NCI-H460 (cell line): ENCODE results near the gene PARP3. TPM values are rescaled to one million over a fixed set of nuclear protein-coding genes. Genes with fewer than 3 reads are reported as not detected.

ENCODE experiments used
- DNase-seq: peaks from one replicate; pipeline ENCODE4 v3.0.0-alpha.2; 2016; ENCODE audit warnings: low read depth; ENCODE audit errors: extremely low read depth
- total RNA-seq: library from RNA; depleted of rRNA; stranded (reverse); fragments of >200 nt; shearing (Covaris generic); gene quantifications from 2 replicates; pipeline ENCODE4 v1.2.3, GENCODE V29; 2014

The PARP3 gene
- total RNA-seq, 1 experiment from 2014 or later = 15.5 TPM

DNA sequence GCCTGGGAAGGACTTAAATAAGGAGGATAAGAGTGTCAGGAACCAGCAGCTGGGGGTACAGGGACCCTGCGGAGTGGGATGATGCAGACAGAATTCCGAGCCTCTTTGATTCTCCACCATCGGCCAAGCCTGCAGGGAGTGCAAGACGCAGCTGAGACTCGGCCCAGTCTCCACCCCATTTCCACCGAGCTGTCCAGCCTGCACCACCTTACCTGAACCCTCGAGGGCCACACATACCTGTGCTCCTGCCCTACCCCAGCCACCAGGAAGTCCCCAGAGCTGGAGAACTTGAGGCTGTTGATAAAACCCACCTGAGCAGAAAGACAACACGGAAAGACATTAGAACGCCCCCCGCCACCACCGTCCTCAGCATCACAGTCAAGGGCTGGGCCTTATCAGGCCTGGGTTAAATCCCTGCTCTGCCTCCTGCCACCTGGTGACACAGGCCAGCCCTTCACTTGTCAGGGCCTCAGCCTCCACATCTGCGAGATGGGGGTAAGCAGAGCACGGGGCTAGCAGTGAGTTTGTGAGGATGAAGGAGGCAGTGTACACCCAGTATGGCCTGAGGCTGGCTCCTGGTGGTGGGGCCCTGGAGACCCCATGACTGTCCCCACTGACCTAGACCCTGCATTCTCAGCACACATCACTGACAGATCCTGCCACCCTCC, 8.6 kb upstream of the PARP3 start:
- DNase-seq = no peak

DNA sequence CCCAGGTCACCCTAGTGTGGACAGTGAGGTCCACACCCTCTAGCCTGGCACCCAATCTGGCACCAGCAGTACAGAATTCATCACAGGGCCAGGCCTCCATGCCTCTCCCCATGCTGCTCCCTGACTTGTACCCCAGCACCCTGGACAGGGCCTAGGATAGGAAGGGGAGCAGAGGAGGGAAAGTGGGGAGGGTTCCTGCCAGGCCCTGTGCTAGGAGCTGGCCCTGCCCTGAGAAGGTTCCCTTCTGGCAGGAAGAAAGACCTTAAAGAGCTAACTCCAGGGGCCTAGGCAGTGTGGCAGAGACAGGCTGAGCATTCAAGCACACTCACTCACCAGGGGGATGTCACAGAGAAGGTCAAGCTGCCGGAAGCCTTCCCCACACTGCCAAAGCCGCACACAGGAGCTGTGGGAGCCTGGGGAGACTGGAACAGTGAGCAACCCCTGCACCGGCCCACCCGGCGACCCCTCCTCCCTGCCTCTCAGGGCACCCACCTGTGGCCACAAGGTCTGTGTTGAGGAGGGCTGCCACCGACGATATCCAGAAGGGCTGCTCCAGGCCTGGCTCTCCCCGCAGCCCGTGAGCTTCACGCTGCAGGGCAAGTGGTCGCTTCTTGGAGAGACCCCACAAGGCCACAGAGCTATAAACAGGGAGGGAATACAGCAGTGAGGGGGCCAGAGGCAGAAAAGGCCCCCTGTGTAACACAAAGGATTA, 7.9 kb upstream of the PARP3 start:
- DNase-seq = no peak

DNA sequence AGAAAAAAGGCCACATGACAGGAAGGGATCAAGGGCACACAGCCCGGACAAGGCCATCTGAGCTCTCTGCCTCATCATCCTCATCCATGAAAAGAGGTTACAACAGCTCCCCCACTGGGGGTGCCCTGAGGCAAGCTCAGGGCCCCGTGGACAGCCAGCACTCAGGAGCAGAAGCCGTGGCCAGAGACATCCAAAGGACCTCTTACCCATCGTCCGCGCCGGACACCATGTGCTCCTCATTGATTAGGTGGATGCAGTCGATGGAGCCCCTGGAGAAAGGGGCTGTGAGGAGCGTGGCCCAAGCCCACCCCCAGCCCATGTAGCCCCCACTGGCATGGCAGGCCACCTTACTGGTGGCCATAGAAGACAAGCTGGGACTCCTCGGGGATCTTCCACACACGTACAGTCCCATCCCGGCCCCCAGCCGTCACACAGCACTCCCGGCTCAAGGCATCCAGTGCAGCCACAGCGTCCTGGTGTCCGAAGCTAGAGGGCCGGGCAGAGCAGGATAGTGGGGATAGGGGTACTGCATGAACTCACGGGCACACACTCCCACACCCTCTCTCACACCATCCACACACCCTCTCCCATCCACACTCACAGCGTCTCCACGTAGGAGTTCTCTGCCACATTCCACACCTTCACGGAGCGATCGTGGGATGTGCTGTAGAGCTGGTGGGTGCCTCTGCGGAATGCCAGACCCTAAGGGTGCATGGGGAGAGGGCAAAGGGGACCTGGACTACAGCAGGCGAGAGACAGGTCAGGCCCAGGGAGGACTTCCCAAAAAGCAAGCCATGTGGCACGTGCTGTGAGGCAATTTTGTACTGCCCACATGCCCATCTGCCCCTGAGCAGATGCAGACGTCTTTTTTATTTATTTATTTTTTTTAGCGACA, 6.9 kb upstream of the PARP3 start:
- DNase-seq = no peak

DNA sequence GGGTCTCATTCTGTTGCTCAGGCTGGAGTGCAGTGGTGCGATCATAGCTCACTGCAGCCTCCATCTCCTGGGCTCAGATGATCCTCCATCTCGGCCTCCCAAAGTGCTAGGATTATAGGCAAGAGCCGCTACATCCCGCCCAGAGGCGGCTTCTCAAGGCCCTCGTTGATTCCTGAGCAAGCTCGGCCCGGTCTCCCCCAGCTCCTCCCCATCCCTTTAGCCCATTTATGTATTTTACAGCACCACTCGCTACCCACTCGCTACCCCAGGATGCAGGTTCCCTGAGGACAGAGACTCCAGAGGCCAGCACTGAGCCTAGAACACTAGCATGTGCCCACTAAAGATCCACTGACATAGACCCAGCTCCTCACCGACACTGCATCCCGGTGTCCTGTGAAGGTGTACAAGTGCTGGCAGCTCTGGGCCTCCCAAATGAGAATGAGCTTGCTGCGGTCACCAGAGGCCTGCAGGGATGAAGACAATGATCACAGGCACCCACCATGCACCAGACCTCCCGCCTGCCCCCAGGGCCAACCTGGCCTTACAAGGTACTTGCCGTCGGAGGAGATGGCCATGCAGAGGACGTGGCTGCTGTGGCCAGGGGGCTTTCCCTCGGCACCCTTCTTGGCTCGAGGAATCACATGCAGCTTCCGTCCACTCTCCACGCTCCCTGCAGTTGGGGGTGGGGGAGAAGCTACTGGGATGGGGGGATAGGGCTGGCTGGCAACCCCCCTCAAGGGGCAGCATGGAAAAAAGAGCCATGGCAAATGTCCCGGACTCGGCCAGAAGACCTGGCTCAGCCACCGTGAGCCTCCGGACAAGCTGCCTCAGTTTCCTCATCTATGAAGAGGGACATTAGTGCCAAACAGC, 6.0 kb upstream of the PARP3 start:
- DNase-seq = no peak

DNA sequence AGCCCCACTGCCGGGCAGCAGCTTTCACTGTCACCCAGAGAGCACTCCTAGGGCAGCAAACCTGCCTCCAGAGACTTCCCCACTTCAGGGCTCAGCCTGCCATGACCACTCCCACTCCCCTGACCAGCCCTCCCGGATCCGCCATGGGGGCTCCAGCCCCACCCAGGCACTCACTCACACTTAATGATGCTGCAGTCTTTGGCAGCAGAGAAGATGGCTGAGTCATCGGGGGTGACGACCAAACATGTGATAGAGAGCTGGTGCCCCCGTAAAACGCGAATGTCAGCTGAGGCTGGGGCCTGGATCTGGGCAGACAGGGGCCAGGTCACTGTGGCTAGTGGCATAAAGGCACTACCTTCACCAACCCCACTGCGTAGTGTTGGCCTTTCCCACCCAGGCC, 5.1 kb upstream of the PARP3 start:
- DNase-seq = no peak

DNA sequence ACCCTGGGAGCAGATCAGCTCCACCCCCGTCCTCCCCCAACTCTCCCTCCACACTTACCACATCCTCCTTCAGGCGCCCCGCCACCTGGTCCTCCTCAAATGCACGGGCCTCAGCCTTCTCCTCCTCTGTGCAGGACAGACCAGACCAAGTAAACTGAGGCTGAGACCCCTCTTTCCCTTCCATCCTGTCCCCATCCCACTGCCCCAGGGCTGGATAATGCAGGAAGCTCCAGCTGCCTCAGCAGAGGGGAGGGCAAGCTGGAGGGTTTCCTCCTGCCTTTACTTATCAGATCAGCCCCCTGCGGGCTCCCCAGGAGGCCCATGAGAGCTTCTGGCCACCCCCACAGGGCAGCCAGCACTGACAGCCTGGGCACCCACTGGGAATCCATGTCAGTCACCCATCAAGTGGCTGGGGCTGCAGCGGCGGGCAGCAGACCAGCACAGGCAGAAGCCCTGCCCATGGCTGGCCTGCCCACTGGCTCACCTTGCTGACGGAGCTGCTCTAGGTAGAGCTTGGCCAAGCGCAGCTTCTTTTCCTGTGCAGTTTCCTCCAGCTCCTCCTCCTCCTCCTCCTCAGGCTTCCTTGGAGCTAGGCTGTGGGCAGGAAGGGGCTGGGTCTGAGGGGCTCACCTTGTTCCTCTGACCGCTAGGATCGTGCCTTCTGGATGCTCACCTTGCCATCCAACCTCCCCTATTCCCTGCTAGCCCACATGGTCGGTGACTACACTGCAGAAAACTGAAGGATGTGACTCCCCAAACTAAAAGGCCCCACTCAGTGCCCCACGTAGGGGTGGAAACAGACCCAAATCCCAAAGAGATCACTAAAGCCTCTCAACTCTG, 4.3 kb upstream of the PARP3 start:
- DNase-seq = no peak

DNA sequence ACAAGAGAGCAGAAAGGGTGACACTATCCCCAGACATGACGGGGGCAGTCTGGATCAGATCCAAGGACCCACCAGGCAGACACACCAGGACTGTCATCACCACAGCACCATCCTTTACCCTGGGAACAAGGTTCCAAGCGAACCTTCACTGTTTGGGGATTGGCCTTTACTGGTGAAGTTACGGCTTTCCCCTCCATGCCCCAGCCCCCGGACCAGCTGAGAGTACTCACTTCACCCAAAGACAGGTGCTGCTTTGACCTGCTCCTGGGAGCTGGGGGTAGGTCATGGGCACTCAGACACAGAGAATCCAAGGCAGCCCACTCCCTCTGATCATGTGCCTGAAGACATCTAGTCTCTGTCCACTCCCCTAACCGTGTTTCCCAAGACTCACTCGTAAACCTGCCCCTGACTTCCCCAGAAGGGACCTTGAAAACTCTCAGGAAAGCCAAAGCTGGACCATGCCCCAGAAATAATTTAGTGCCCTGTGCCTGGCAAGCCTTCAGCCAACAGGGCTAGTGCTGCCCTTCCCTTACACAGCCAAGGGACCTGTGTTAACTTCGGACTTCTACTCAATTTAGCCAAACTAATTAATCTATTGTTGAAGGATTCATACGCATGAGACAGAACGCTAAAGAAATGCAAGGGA, 3.3 kb upstream of the PARP3 start:
- no peak for DNase-seq

DNA sequence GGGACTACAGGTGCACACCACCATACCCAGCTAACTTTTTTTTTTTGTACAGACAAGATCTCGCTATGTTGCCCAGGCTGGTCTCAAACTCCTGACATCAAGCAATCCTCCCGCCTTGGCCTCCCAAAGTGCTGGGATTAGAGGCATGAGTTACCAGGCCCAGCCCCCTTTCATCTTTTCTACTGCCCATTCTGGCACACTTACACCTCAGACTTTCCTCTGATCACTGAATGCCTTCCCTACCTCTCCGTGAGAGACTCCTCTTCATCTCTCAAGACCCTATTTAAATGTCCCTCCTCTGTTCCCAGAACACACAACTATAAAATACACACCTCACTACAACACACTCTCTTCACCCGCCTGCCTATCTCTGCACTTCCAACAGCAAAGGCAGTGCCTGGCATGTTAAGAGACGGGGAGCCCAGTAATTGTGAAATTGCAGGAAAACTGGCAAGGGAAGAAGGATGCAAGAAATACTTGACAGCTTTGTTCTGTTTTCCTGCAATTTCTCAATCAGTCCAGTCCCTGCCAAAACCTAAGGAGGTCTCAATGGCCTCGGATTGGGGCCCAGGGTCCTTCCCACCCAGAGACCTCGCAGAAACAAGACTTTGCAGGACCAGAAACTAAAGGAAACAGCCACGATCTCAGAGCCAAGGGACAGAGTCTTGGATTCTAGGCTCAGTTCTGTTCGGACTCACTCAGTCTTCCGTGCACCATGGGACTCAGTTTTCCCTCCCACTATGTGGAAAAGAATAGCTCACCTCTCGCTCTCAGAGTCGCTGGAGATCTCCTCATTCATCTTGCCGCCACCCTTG, 1.3 kb upstream of the PARP3 start:
- DNase-seq = no peak

DNA sequence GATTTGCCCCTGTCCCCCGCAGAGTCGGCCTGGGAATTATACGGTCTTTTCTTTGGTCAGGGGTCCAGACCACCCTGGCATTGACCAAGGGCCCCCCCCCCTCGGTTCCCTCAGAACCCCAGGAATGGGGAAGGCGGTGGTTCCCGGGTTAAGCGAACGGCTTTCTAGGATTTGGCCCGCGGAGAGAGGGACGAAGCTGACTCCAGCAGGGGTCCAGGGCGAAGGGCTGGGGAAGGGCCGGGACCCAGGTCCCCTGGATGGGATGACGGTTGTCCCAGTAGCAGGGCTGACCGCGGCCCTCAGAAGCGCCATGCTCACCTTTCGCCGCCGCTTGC, 733 bp upstream of the PARP3 start:
- DNase-seq = no peak

DNA sequence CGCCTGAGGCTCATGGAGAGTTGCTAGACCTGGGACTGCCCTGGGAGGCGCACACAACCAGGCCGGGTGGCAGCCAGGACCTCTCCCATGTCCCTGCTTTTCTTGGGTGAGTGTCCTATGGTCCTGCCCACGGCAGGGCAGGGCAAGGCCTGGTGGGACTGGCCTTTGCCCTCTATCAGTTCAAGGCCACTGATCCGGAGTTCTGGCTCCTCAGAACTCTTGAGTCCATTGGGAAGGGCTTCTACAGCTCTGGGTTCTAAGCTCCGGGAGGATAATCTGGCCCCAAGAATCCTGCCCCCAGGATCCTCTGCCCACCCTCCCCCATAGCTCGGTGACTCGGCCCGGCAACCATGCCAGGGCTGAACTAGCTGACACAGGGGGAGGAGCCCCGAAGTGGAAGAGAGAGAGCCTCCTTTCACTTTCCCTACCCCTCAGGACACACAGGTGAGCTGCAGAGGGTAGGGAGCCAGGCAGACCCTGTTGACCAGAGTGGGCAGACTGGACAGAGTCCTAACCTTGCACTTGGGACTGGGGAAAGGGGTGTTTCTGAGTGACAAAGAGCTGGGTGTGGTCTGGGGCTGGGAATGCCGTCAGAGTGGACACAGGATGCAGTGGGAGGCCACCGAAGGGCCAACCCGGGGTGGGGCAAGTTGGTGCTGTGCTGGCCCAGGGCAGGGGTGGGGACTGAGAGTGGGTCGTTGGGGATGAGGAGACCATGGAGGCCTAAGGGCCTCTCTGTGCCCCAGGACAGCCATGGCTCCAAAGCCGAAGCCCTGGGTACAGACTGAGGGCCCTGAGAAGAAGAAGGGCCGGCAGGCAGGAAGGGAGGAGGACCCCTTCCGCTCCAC, 664 bp downstream of the PARP3 start:
- DNase-seq = peak; percentile 38

DNA sequence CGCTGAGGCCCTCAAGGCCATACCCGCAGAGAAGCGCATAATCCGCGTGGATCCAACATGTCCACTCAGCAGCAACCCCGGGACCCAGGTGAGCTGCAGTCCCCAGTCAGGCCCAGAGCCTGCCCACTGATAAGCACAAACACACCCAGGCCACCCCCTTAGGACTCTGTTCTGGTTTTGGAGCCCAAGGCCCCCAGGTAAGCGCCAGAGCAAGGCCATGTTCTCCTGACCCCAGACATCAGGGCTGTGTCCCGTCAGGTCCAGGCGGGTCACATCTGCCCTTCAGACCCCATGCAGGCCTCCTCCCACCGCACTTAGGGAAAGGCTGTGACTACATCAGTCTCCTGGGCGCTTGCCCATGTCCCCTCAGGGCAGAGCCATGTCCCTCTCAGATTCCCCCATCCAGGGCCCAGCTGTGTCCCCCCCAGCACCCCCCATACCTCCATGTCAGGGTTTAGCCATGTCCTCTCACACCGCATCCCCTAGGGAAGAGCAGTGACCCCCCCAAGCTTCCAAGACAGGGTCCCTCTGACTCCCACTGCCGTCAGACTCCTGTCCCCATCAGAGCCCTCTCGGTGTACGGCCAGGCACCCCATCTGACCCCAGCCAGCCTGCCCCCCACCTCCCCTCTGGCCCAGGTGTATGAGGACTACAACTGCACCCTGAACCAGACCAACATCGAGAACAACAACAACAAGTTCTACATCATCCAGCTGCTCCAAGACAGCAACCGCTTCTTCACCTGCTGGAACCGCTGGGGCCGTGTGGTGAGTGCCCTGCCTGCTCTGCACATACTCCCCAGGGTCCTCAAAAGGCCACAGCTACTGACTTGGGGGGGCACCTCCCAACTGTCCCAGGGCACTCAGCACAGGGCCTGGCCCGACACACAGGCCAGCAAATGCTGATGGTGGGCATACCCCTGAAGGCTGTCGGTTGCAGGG, 1.6 kb downstream of the PARP3 start:
- no peak for DNase-seq

DNA sequence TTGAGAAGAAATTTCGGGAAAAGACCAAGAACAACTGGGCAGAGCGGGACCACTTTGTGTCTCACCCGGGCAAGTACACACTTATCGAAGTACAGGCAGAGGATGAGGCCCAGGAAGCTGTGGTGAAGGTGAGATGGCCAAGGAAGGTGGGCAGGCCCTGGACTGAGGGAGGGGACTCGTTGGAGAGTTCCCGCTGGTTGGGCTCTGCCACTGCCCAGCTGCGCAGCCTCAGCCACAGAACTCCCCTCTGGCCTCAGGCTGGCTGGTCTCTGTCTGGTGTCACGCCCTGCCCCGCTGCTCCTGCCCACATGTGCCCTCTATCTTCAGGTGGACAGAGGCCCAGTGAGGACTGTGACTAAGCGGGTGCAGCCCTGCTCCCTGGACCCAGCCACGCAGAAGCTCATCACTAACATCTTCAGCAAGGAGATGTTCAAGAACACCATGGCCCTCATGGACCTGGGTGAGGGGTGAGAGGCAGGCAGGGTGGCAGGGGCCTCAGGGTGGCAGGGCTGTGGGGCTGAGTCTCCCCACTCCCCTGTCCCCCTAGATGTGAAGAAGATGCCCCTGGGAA, 2.4 kb downstream of the PARP3 start:
- no peak for DNase-seq

DNA sequence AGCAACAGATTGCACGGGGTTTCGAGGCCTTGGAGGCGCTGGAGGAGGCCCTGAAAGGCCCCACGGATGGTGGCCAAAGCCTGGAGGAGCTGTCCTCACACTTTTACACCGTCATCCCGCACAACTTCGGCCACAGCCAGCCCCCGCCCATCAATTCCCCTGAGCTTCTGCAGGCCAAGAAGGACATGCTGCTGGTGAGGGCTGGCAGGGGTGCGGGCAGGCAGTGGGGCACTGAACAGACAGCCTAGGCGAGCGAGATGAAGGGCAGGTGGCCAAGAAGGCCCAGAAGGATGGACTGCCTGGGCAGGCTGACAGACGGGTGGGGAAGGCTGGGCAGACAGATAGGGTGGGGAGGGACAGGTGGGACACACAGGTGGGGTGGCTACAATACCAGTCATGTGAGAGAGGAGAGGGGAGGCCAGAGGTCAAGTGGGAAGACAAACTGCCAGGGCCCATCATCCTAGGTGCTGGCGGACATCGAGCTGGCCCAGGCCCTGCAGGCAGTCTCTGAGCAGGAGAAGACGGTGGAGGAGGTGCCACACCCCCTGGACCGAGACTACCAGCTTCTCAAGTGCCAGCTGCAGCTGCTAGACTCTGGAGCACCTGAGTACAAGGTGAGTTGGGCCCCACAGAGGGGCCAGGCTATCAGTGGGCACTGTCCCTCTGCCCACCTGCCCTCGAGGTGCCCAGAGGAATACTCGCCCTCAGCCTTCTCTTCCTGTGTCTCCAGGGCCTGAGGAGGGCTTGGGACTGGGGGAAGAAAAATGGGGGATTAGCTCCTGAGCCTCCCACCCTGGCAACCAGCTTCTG, 3.1 kb downstream of the PARP3 start:
- DNase-seq = no peak

DNA sequence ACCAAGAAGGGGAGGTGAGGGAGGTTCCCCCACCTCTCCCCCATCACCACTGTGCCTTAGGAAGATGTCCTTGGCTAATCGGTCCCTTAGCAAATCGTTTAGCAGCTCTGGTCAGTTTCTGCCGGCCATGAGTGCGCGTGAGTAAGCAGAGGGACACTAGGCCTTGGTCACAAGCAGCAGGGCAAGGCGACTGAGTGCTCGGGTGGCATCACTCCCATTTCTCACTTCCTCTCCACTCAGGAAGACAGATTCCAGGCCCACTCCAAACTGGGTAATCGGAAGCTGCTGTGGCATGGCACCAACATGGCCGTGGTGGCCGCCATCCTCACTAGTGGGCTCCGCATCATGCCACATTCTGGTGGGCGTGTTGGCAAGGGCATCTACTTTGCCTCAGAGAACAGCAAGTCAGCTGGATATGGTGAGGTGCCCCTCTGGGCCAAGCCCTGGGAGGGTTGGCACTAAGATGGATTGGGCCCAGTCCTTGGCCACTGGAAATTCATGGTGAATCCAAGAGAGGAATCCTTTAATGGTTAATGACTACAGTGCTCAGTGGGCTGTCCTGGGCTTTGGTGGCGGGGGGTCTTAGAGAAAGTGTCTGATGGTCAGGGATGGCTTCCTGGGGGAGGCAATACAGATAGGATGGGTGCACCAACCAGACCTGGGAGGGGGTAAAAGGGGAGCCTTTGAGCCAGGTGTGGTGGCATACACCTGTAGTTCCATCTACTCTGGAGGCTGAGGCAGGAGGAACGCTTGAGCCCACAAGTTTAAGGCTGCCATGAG, 4.0 kb downstream of the PARP3 start:
- no peak for DNase-seq
